GM03348 (cell line): ENCODE measurements around the gene PIP4K2A.
A peak's percentile ranks its signal among the peaks of the same experiment; 100 is the strongest.
"Not testable (repeated sequence)": the region's sequence is repeated elsewhere in the genome, so short reads cannot be mapped to it uniquely, and the experiment has no call there.

Source experiments
- DNase-seq: peaks from one replicate; pipeline ENCODE4 v3.0.0; 2012; ENCODE audit warnings: low spot score

PIP4K2A gene

DNA sequence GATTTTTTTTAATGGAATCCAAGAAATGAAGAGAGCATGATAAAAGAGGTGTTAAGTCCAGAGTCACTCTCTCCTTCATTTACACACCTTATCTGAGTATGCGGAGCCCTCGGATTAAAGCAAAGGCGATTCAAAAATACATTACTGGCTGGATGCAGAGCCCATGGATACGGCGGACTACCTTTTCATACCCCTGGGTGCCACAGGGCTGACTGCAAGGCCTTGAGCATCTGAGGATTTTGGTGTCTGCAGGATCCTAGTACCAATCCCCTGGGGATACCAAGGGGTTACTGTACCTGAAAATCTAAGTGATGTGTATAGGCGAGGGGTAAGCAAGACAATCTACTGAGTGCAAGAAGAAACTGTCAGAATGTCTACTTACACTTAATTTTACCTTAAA, 20.5 kb downstream of the PIP4K2A start:
- DNase-seq = no peak

DNA sequence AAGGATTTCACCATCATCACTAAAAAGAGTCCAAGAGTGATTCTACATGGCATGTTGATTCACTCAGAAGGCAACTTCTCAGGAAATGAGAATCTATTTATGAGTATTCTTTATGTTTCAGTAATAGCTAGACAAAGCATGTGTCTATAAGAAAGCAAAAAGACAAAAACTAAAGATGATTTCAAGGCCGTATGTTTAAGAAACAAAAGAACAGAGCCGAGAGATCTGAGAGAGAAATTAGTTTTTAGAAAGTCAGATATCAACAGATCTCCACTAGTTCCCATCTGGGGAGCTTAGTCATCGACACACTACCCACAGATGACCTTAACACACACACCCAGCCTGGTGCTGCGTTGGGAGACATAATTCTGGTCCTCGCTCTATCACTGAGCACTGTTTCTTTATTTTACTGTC, 21.0 kb downstream of the PIP4K2A start:
- peak; percentile 63 for DNase-seq

DNA sequence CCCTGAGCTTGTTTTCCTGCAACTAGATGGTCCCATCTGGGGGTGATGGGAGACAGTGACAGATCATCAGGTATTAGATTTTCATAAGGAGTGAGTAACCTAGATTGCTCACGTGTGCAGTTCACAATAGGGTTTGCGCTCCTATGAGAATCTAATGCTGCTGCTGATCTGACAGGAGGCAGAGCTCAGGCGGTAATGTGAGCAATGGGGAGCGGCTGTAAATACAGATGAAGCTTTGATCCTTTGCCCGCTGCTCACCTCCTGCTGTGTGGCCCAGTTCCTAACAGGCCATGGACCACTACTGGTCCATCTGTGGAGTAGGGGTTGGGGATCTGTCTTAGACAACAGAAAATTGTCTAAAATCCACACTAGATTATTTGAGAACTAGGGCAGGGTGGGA, 22.3 kb downstream of the PIP4K2A start:
- not testable (repeated sequence) for DNase-seq

DNA sequence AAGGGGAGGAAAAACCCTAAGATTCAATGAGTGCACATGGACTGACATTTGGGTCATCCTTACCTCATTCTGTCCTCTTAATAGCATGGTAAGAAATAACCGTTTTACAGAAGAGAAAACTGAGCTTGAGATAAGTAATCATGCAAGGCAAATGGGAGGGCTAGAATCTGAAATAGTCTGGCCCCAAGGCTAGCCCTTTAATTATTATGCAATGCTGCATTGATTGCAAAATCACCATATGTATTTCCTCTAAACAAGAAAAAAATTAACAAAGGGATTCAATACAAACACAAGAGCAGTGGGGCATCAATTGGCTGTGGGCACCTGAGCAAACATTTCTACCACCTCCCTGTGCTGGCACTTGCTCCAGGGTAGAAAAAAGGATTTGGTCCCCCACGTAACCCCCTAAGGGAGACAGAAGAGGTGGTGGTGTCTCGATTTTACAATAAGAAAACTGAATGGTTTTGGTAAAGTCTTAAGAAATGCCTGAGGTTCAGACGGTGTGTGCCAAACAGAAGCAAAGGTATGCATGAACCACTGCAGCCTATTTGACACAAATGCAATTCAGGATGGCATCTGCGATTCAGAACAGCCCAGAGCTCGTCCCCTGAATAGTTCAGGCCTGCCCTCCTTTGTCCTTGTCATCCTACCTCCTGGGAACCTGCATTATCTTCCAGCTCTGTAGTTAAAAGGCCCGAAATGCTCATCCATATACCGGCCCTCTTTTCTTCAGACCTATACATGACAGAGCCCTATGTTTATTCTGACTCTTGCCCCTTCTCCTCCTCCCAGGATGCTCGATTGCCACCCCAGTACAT, 23.6 kb downstream of the PIP4K2A start:
- DNase-seq = peak; percentile 31

DNA sequence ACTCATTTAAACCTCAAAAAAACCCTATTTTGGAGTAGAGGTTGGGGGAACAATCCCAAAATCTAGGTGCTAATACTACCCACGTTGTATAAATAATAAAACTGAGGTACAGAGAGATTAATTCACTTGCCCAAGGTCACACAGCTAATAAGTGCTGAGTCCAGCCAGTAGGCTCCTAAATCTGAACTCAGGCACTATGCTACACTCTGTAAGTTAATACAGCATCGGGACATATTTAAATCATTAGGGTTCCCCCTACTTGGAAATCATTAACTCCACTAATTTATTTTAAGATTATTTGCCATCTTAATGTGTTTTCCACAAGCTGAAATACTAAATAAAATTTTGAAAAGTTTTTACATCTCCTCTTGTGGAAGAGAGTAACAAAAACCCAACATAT, 24.2 kb downstream of the PIP4K2A start:
- DNase-seq = no peak

DNA sequence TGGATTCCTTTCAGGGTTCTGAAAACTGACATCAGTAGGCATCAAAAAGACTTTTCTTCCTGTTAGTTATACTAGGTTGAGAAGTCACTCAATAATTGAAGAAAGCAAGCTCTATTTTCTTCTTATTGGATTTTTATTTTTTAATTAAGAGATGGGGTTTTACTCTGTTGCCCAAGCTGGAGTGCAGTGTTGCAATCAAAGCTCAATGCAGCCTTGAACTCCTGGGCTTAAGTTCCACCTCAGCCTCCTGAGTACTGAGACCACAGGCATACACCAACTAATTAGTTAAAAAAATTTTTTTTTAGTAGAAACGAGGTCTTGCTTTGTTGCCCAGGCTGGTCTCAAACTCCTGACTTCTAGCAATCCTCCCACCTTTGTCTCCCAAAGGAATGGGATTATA, 28.0 kb downstream of the PIP4K2A start:
- DNase-seq = no peak

DNA sequence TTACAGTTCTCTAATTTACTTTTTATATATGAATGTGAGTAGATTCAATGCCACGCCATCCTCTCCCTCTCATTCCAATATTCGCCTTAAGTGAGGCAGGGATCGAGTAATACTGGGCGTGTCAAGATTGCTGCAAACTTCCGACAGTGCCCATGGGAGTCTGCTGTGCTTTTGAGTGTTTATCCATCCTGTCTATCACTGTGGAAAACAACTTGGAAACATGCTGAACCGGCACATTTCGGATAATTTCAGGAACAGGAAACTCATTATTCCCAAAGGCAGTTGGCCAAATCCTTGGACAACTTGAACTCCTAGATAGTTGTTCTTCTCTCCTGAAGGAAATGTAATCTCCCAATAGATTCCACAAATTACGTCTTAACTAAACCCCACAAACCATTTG, 28.5 kb downstream of the PIP4K2A start:
- DNase-seq = no peak

DNA sequence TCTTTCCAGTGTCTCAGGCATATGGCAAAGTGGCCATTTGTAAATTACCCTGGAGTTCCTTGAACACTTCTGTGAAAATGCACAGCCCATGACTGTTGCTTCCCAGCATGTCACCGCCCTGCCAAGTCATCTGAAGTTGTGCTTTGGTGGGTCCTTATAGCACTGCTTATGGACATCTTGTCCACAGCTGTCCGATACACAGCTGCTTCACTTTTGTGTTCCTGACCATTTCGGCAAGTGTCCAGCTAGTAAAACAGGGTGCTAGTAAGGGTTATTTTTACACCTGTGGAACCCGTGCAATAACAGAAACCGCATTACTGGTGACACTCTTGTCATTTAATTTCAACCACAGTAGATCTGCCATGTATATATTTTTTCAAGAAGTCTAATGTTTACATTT, 29.7 kb downstream of the PIP4K2A start:
- no peak for DNase-seq

DNA sequence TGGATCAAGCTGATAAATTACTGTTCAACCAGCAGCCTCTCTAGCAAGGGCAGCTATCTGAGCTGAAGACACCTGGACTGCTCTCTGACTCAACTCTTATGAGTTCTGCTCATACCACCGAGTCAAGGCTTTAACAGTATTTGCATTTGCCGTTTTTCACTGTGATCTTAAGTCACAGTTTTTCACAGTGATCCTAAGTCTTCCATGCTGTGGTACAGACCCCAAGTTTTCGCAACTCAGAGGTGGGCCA, 31.3 kb downstream of the PIP4K2A start:
- DNase-seq = no peak

DNA sequence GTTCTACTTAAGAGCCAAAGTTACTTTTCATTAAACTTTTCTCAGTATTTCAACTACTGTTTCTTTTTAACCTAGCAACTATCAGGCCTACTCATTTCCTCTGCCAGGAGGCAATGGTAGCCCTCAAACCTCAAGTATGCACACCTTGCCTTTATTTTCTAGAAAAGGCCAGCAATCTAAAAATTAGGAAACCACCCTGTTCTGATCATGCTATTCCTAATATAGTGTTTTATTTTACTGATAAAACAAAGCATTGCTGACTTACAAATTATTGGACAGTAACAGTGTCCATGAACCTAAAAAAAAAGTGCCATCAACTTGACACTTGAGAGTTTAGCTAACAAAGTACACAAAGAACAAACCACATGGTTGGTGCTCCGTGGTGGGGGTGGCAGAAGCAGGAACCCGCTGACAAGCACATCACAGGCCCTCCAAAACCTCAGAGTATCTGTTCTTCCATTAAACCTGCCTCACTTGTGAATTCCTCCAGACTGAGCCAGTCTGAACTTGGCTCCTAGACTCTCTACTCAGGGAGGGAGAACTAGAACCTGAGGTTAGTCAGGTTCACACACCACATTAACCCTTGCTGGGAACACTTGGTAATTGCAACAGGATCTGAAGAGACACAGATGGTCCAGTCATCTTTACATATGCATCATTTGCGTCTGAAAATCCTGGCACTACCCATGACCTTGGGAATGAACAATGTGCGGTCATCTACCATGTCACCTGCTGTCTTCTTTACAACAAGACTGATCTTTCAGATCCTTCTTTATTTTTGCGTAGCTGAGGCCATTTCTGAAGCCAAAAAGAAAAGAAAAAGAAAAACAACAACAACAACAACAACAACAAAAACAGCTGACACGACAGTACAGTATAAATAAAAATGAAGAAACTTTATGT, 31.9 kb downstream of the PIP4K2A start:
- peak; percentile 11 for DNase-seq

DNA sequence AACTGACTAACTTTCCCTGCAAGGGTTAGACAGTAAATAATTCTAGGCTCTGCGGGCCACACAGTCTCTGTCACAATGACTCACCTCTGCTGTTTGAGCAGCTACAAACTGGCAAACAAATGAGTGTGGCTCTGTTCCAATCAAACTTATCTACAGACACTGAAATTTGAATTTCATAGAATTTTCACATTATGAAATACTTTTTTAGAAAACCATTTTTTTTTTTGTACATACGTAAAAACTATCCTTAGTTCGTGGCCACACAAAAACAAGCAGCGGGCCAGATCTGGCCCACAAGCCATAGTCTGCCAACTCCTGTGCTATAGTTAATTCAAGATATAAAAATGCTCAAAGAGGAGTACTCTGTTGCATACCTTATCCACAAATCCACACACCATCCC, 32.6 kb downstream of the PIP4K2A start:
- peak; percentile 54 for DNase-seq

DNA sequence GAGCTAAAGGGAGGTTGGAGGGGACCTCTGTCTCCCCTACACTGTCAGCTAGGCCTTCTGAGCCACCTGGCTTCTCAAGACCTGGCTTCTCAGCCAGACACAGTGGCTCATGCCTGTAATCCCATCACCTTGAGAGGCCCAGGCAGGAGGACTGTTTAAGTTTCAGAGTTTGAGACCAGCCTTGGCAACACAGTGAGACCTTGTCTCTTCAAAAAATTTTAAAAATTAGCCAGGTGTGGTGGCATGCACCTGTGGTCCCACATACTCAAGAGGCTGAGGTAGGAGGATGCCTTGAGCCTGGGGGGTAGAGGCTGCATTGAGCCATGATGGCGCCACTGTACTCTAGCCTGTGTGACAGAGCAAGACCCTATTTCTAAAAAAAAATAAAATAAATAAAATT, 33.1 kb downstream of the PIP4K2A start:
- DNase-seq = no peak

DNA sequence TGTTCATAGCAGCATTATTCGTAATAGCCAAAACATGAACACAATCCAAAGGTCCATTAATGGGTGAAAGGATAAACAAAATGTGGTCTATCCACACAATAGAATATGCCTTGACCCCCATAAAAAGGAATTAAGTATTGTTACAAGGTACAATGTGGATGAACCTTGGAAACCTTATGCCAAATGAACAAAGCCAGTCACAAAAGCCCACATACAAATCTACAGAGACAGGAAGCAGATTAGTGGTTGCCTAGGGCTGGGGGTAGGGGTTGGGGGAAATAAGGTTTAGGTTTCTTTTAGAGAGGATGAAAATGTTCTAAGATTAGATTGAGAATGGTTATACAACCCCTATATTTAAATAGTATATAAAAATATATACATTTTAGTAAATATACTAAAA, 34.8 kb downstream of the PIP4K2A start:
- no peak for DNase-seq

DNA sequence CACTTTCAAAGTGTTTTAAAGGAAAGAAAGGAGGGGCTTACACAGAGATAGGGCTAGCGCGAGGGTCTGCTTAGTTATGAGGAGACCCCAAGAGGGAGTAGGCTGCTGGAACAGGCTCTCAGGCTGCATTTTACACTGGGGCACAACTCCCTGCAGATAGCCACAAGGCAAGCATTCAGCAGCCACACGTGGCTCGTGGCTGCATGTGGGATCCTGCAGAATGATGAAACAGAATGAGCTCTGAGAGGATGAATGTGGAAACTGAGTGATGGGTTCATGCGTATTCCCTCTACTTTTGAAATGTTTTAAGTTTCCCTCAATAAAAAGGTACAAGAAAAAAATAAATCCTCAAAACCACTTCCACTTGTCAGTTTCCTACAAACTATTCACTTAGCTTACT, 37.0 kb downstream of the PIP4K2A start:
- DNase-seq = no peak

DNA sequence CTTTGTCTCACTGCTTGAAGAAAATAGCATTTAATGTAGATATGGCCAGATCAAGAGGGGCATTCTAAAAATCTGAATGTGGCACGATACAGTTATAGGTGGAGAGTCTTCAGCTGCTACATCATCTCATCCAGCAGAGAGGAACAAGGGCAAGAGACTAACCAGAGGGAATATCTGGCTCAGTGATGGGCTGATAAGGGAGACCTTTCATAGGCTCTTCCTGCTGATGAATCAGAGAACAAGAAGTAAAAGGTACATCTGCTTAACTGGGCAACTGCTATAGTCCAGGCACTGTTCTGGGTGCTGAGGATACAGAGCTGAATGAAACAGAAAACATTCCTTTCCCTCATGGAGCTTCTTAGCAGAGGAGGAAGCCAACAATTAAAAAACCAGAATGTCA, 37.9 kb downstream of the PIP4K2A start:
- no peak for DNase-seq

DNA sequence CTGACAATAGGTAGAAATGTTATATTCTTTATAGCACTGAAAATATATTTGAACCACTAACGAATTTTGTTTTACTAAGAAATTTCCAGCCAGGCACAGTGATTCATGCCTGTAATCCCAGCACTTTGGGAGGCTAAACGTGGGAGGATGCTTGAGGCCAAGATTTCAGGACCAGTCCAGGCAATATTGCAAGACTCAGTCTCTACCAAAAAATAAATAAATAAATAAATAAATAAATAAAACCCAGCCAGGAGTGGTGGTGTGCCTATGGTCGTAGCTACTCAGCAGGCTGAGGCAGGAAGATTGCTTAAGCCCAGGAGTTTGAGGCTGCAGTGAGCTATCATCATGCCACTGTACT, 39.8 kb downstream of the PIP4K2A start:
- no peak for DNase-seq

DNA sequence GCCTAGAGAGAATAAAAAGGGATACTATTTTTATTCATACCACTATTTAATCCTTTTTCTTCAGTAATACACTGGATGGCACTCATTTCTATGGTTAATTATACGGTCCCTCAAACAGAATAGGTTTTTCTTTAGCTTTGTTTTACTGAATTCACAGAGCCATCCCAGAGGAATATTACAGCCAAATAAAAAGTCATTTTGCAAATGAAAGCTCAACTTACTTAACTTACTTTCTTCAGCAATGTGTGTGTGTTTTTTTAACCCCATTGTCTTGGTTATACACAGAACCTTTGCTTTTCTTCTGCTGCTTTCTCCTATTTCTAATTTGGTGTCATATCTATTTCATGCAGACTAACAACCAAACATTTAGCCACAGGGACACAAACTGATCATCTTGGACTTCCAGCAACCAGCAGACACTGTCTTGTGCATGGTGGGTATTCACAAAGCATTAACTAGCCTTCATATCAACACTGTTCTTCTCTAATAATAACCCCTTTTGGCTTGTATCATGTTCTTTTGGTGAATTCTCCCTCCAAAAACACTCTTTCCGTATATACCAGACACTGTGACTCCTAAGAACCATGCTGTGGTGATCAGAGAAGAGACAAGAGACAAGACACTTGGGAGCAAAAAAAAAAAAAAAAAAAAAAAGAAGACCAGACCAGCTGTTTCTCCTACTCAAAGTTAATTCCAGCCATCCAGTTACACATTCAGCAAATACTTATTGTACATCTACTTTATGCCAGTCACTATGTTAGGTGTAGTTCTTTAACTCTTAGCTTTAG, 40.4 kb downstream of the PIP4K2A start:
- DNase-seq = no peak

DNA sequence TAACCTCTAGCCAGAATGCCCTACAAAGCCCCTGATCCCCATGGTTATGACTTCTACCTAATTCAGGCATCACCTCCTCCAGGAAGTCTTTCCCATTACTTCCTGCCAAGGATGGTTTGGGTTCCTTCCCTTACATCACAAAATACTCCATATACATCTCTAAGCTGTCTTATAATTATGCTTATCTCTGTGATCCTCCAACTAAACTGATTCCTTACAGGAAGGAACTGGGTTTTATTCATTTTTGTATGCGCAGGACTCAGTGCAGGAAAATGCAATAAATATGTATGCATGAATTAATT, 41.3 kb downstream of the PIP4K2A start:
- no peak for DNase-seq

DNA sequence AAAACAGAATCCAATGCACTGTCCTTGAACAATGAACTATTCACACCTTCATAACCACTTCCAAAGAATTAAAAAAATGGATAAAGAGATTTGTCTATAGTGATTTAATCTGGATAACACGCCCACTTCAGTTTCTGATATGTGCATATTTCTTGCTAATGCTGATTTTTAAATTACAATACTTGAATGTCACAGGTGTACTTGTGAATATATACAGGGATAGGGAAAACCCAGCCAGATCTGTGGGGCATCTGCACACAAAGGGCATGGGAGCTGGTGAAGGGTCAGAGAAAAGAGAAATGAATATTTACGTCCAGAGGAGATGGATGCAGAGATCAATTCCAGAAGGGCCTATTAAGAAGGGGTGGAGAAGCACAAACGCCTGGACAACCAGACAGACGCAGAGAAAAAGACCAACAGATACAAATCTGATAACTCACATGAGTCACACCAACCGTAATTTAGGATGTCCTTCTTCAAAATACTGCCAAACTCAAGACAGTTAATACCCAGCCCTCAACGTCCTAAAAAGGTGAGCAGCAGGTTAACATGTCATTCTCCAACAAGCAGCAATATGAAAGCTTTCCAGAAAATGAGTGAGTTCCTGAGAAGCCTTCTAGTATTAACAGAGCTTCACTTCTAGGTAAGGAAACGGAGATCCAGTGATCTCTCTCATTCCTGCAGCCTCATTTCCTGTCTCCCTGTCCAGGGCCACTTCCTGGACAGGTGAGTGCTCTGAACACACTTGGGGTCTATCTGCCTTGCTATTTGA, 41.9 kb downstream of the PIP4K2A start:
- DNase-seq = no peak

DNA sequence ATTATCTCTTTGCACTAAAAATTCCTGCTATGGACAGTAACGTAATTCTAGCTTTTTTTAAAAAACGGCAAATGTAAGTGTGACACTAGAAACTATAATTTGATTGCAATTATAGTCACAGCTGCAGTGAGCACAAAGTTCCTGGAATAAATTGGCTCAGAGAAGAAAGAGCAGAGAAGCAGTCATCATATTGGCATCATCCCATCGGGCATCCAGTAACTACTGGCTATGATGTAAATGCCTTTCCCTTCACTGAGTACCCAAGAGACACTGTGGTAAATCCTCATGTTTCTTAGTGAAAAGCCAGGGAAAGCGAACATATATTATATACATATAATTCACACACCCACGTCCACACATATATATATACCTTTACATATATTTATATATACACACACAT, 43.6 kb downstream of the PIP4K2A start:
- DNase-seq = peak; percentile 52

DNA sequence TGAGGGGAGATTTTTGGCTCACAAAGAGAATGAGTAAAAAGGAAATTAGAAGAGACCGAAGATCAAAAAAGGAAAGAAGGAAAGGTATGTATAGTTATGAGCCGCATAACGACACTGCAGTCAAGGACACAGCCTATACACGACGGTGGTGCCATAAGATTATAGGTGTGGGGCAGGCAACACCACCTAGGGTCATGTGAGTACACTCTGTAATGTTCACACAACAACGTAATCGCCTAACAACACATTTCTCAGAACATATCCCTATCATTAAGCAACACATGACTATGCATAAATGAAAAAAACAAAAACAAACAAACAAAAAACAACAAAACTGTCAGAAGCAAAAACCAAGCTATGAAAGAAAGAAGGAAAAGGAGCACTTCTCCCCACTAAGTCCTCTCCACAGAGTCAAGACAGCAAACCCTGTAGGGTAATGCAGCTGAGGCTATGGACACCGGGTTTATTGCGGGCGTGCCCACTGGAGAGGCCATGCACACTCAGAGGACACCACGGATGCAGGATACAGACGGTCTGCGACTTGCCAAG, 45.1 kb downstream of the PIP4K2A start:
- DNase-seq = no peak

DNA sequence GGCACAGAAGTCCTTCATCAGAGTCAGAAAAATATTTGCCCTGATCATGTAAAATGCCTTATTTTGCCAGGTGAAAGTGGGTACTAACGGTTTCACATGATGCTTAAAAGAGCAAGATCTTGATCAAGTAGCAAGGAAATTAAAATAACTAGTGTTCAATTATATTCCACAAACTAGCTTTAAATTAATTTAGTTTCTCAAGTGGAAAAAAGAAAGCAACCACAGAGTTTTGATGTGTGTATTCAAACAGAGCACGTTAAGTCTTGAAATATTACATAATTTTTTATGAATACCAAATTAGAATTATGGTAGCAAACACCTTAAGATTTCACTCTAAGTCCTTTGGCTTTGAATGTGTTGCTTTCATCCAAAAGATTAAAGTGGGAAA, 47.3 kb downstream of the PIP4K2A start:
- no peak for DNase-seq
